B cell (primary cell): ENCODE measurements around the gene SLC2A11. TPM values are rescaled to one million over a fixed set of nuclear protein-coding genes. Genes with fewer than 3 reads are reported as not detected.

Source experiments
- ATAC-seq: fragments of 200-7000 bp; cut with Tn5 transposase; one replicate; pipeline ENCODE4 v1.10.0; 2021; ENCODE audit warnings: low read depth, mild to moderate bottlenecking, moderate number of reproducible peaks, moderate library complexity
- CTCF ChIA-PET: fragments of 350-600 bp; sonication (Branson Sonifier 250); formaldehyde crosslinking; loops from one replicate; lab custom pipeline; 2021; ENCODE audit warnings: antibody characterized with exemption, inconsistent platforms; lab: Charles Lee
- POLR2A ChIA-PET: fragments of 350-600 bp; sonication (Branson Sonifier 250); formaldehyde crosslinking; loops from one replicate; lab custom pipeline; 2021; ENCODE audit warnings: antibody characterized with exemption; lab: Charles Lee
- DNase-seq: peaks from one replicate; pipeline ENCODE4 v3.0.0; 2013
- H2AFZ ChIP-seq: 2 replicates; pipeline ENCODE4 v1.6.1; 2012; ENCODE audit warnings: mild to moderate bottlenecking, low read depth, low read length; ENCODE audit not compliant: insufficient read depth, poor library complexity, severe bottlenecking
- H3K27ac ChIP-seq, 2 donors: 1 replicate in 1 of 2; 2 replicates in 1 of 2; pipeline ENCODE4 v1.5.1; 2012 to 2013; ENCODE audit warnings: low read length in 2 of 2, mild to moderate bottlenecking in 2 of 2, moderate library complexity in 1 of 2
- H3K27me3 ChIP-seq, 4 experiments: fragments of 200-600 bp in 1 of 4; sonication (generic) in 1 of 4; replicated peaks in 1 of 4; 1 replicate in 2 of 4; 2 replicates in 2 of 4; pipeline versions ENCODE4 v1.6.1 to v1.7.0; 2013 to 2016; ENCODE audit warnings: low read length in 3 of 4, mild to moderate bottlenecking in 2 of 4, mixed read lengths in 1 of 4, moderate library complexity in 1 of 4; ENCODE audit not compliant: insufficient read depth in 4 of 4, control insufficient read depth in 3 of 4; ENCODE audit errors: control extremely low read depth in 1 of 4
- H3K36me3 ChIP-seq, 2 experiments: replicated peaks in 1 of 2; 1 replicate in 1 of 2; 2 replicates in 1 of 2; pipeline versions ENCODE4 v1.6.1 to v1.7.1; 2013; ENCODE audit warnings: low read length in 1 of 2; ENCODE audit not compliant: insufficient read depth in 2 of 2, control insufficient read depth in 1 of 2; ENCODE audit errors: control extremely low read depth in 1 of 2, extremely low read depth in 1 of 2
- H3K4me1 ChIP-seq, 2 donors: fragments of 200-600 bp in 1 of 2; sonication (generic) in 1 of 2; 1 replicate in 1 of 2; 2 replicates in 1 of 2; pipeline versions ENCODE4 v1.5.1 to v1.6.1; 2013 to 2017; ENCODE audit warnings: low read length in 2 of 2; ENCODE audit not compliant: control insufficient read depth in 2 of 2, insufficient read depth in 2 of 2
- H3K4me2 ChIP-seq: replicated peaks from 2 replicates; pipeline ENCODE3; 2012; ENCODE audit warnings: mild to moderate bottlenecking, low read depth, low read length; ENCODE audit not compliant: poor library complexity, severe bottlenecking
- H3K4me3 ChIP-seq, 5 experiments: fragments of 200-600 bp in 1 of 5; sonication (generic) in 1 of 5; 1 replicate in 3 of 5; 2 replicates in 2 of 5; pipeline versions ENCODE4 v1.5.1 to v1.7.0; 2011 to 2016; ENCODE audit warnings: low read length in 4 of 5, mild to moderate bottlenecking in 4 of 5, low read depth in 2 of 5, control low read depth in 1 of 5, moderate library complexity in 1 of 5; ENCODE audit not compliant: insufficient read depth in 1 of 5; ENCODE audit errors: control extremely low read depth in 1 of 5, extremely low read depth in 1 of 5
- H3K79me2 ChIP-seq: fragments of 200-600 bp; sonication (generic); one replicate; pipeline ENCODE4 v1.6.0; 2016; ENCODE audit warnings: low read length; ENCODE audit not compliant: control insufficient read depth, insufficient read depth
- H3K9ac ChIP-seq: fragments of 200-600 bp; sonication (generic); 2 replicates; pipeline ENCODE4 v1.6.1; 2017; ENCODE audit warnings: mild to moderate bottlenecking, low read length, moderate library complexity
- H3K9me3 ChIP-seq, 3 donors: one replicate each; pipeline versions ENCODE4 v1.6.1 to v1.7.1; 2013; ENCODE audit warnings: low read length in 2 of 3; ENCODE audit not compliant: control insufficient read depth in 2 of 3, insufficient read depth in 1 of 3; ENCODE audit errors: control extremely low read depth in 1 of 3
- H4K20me1 ChIP-seq: 2 replicates; pipeline ENCODE4 v1.6.0; 2012; ENCODE audit warnings: mild to moderate bottlenecking, low read length; ENCODE audit not compliant: insufficient read depth, control insufficient read depth, poor library complexity, severe bottlenecking
- H3K27ac Mint-ChIP-seq: one replicate; pipeline ENCODE4 v1.8.0; 2021; ENCODE audit warnings: mixed read lengths
- H3K27me3 Mint-ChIP-seq: one replicate; pipeline ENCODE4 v1.8.0; 2021; ENCODE audit warnings: mixed read lengths
- H3K4me1 Mint-ChIP-seq: one replicate; pipeline ENCODE4 v1.8.0; 2021; ENCODE audit warnings: mixed read lengths
- H3K4me3 Mint-ChIP-seq: one replicate; pipeline ENCODE4 v1.8.0; 2021; ENCODE audit warnings: mixed read lengths
- H3K9me3 Mint-ChIP-seq: one replicate; pipeline ENCODE4 v1.8.0; 2022; ENCODE audit warnings: mixed read lengths; ENCODE audit not compliant: insufficient read depth
- CTCF ChIP-seq: fragments of 200-600 bp; IDR thresholded peaks from one replicate; pipeline ENCODE4 v1.8.0; 2022; ENCODE audit warnings: antibody characterized with exemption, mild to moderate bottlenecking
- EZH2 ChIP-seq: IDR thresholded peaks from 2 replicates; pipeline ENCODE4 v1.6.1; 2012; ENCODE audit warnings: borderline replicate concordance, low read depth, mild to moderate bottlenecking, moderate library complexity, low read length; ENCODE audit not compliant: insufficient read depth, poor library complexity, severe bottlenecking
- WGBS: methylation state at CpG from one replicate; pipeline ENCODE4 v1.1.5; 2013; ENCODE audit warnings: missing lambda C conversion rate; ENCODE audit not compliant: insufficient coverage; 5-methylcytosine and 5-hydroxymethylcytosine counted together
- intact Hi-C: fragments of 100-400 bp; cut with micrococcal nuclease; formaldehyde crosslinking; loops from one replicate; pipeline ENCODE4 v1.10.0; 2022
- polyA plus RNA-seq: library from polyadenylated mRNA; depleted of rRNA; stranded (reverse); fragments of >200 nt; gene quantifications from 2 replicates; pipeline ENCODE4 v1.2.3, GENCODE V29; 2012
- total RNA-seq, 2 donors: library from RNA; stranded (reverse); fragments of 120-200 nt in 1 of 2; gene quantifications; 1 replicate in 1 of 2; 2 replicates in 1 of 2; pipeline versions ENCODE4 v1.2.3 to v1.2.4, GENCODE V29; 2013 to 2022

Gene SLC2A11
- total and polyA plus RNA-seq, 2 donors (not counting 1 experiment from before 2014, with no cell fraction given): 38.6 to 54.3 TPM

- H3K4me1 Mint-ChIP-seq: peaks cover 10% of the 10 kb centered on the region
Measured at GRCh38 chr22:23908587-23909205, 51.0 kb downstream of the SLC2A11 start.

More at GRCh38 chr22:23908587-23909205, 51.0 kb downstream of the SLC2A11 start:
- Mint-ChIP-seq H3K27me3 (no peaks in the 10 kb centered on the region), H3K9me3 (no peaks in the 10 kb centered on the region), H3K27ac (no peak overlapping the region), H3K4me3 (no peak overlapping the region)
- Histone ChIP-seq H3K4me1 (peaks cover 6 to 8% of the 10 kb centered on the region in 2 donors), H3K79me2 (peaks cover 17% of the 10 kb centered on the region), H3K36me3 (peaks cover 0 to 4% of the 10 kb centered on the region in 2 experiments), H3K4me2 (no peak overlapping the region), H3K9ac (no peak overlapping the region), H3K4me3 (no peak overlapping the region), H3K27me3 (peaks cover 0 to 9% (median 0%) of the 10 kb centered on the region in 4 experiments), H3K9me3 (no peaks in the 10 kb centered on the region), H2AFZ (no peak overlapping the region), H3K27ac (no peak overlapping the region), H4K20me1 (no peaks in the 10 kb centered on the region)
- no peak for ATAC-seq
- intact Hi-C loops: no loop called here
- WGBS: 90% methylated on average over 3 of the region's 11 CpGs
- ChIA-PET POLR2A (no interaction called here), CTCF (no interaction called here)
- DNase-seq: no peak
- no peak for TF ChIP-seq EZH2
- TF ChIP-seq CTCF: no peak
